ENCODE data around the gene MED19.

Gene MED19

DNA sequence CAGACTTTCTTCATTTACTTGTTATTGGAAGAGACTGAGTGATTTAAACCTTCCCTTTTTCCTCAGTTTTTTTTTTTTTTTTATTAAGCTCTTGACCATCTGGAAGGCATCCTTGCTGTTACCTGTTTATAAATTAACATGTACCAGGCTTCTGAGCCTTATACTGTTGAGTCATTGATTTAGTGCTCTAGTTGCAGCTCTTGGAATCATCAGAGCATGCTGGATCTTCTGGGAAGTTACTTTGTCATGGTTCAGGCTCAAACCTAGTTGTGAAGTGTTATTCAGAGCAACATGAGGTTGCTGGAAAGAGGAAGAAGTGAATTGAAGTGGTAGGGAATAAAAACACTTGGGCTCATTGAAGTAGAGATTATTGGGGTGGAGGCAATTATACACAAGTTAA, 37.8 kb downstream of the MED19 start:
- TF ChIP-seq, protein P1, sequence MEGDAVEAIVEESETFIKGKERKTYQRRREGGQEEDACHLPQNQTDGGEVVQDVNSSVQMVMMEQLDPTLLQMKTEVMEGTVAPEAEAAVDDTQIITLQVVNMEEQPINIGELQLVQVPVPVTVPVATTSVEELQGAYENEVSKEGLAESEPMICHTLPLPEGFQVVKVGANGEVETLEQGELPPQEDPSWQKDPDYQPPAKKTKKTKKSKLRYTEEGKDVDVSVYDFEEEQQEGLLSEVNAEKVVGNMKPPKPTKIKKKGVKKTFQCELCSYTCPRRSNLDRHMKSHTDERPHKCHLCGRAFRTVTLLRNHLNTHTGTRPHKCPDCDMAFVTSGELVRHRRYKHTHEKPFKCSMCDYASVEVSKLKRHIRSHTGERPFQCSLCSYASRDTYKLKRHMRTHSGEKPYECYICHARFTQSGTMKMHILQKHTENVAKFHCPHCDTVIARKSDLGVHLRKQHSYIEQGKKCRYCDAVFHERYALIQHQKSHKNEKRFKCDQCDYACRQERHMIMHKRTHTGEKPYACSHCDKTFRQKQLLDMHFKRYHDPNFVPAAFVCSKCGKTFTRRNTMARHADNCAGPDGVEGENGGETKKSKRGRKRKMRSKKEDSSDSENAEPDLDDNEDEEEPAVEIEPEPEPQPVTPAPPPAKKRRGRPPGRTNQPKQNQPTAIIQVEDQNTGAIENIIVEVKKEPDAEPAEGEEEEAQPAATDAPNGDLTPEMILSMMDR (IDR thresholded peaks at IDR 0.05; ENCODE audit: extremely low read depth, missing control alignments) = no peak
- no peak for DNase-seq (ENCODE audit: low spot score)

- TF ChIP-seq, protein P1 (IDR thresholded peaks at IDR 0.05; ENCODE audit: extremely low read depth, missing control alignments) = no peak
- DNase-seq (ENCODE audit: low spot score) = no peak
Observed at GRCh38 chr11:57668434-57668782, 43.6 kb downstream of the MED19 start.

- TF ChIP-seq, protein P1 (IDR thresholded peaks at IDR 0.05; ENCODE audit: extremely low read depth, missing control alignments) = peak; percentile 30
- DNase-seq (ENCODE audit: low spot score) = peak; percentile 98
Observed at GRCh38 chr11:57667736-57668433, 44.1 kb downstream of the MED19 start, which contains the start of gene ZDHHC5. Gene ZDHHC5, plus strand, starts transcription at chr11:57668114. Its CDS starts 4,977 bp downstream, at chr11:57673091.

DNA sequence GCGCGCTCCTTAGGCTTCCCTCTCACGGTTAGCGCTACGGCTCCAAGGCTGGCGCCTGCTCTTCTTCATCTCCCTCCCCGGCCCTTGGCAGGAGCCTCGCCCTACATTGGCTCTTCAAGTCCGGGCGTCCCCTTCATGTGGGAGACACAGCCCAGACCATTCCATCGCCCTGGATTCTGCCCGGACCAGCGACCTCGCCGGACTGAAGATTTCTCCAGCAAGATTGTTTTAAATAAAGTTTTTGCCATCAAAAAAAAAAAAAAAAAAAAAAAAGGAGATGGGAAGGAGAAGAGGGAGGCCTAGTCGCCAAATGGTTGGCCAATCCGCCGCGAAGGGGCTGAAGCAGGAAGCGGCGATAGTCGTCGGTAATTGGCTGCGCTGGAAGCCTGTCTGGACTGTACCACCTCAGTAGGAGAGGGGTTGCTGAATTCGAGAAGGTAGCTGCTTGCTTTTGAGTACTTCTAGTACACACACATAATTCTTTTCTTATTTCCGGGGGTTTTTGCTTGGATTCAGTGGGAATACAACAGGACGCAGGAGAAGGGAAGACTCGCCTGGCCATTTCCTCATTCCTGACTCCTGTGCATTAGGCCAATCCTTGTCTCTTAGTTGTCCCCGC, 44.8 kb downstream of the MED19 start:
- TF ChIP-seq, protein P1 (IDR thresholded peaks at IDR 0.05; ENCODE audit: extremely low read depth, missing control alignments) = no peak
- DNase-seq (ENCODE audit: low spot score) = peak; percentile 92

DNA sequence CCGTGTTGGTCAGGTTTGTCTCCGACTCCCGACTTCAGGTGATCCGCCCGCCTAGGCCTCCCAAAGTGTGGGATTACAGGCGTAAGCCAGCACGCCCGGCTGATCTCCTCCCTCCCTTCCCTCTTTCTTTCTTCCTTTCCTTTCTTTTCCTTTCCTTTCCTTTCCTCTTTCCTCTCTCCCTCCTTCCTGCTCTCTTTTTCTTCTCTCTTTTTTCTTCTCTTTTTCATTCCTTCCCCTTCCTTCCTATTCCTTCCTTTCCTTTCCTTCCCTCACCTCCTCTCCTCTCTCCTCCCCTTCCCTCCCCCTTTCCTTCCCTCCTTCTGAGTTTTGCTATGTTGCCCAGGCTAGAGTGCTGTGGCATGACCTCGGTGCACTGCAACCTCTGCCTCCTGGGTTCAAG, 48.0 kb downstream of the MED19 start:
- DNase-seq (ENCODE audit: low spot score) = no peak
- TF ChIP-seq, protein P1 (IDR thresholded peaks at IDR 0.05; ENCODE audit: extremely low read depth, missing control alignments) = no peak

DNA sequence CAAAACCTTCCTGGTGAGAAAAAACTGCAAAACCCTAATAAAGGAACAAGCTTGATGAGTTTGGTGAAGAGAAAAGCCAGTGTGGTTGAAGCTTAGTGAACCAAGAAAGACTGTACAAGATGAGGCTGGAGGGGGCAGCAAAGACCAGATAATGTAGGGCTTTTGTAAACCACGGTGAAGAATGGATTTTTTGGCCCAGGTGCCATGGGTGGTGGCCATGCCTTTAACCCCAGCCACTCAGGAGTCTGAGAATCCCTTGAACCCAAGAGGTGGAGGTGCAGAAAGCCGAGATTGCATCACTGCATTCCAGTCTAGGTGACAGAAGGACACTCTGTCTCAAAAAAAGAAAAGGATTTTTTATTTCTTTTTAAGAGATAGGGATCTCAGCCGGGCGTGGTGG, 49.1 kb downstream of the MED19 start:
- no peak for DNase-seq (ENCODE audit: low spot score)
- TF ChIP-seq, protein P1 (IDR thresholded peaks at IDR 0.05; ENCODE audit: extremely low read depth, missing control alignments) = peak; percentile 13

GRCh38 chr11:57659669-57660068, 52.3 kb downstream of the MED19 start:
- DNase-seq (ENCODE audit: low spot score) = no peak
- TF ChIP-seq, protein P1 (IDR thresholded peaks at IDR 0.05; ENCODE audit: extremely low read depth, missing control alignments) = no peak

Data from GM20000 (cell line).